ENCODE results near the gene IDUA.

- TF ChIP-seq EZH2 (IDR thresholded peaks at IDR 0.05; ENCODE audit: borderline replicate concordance, insufficient read depth, low read depth, low read length, poor library complexity, severe bottlenecking) = no peak
- TF ChIP-seq CTCF (IDR thresholded peaks at IDR 0.05) = no peak
These were observed 15.3 kb downstream of the IDUA start for GRCh38 chr4:1002131-1002630.

All from B cell (primary cell).